ENCODE results near the gene CHD9.
A peak's percentile ranks its signal among the peaks of the same experiment; 100 is the strongest.
"Not testable (repeated sequence)": the region's sequence is repeated elsewhere in the genome, so short reads cannot be mapped to it uniquely, and the experiment has no call there.

Gene CHD9

GRCh38 chr16:53047515-53047914 is 7.3 kb upstream of the CHD9 start:
- not testable (repeated sequence) for DNase-seq

- DNase-seq = peak; percentile 11
Measured at GRCh38 chr16:53048139-53048915, 6.5 kb upstream of the CHD9 start.

- DNase-seq = not testable (repeated sequence)
Measured at GRCh38 chr16:53051255-53051654, 3.5 kb upstream of the CHD9 start.

GRCh38 chr16:53052519-53053501 is 2.0 kb upstream of the CHD9 start, which contains the start of gene CHD9NB:
Gene CHD9NB (minus strand): TSS chr16:53052897. CDS start chr16:53044158, 8,739 bp downstream.
- DNase-seq = peak; percentile 88

DNA sequence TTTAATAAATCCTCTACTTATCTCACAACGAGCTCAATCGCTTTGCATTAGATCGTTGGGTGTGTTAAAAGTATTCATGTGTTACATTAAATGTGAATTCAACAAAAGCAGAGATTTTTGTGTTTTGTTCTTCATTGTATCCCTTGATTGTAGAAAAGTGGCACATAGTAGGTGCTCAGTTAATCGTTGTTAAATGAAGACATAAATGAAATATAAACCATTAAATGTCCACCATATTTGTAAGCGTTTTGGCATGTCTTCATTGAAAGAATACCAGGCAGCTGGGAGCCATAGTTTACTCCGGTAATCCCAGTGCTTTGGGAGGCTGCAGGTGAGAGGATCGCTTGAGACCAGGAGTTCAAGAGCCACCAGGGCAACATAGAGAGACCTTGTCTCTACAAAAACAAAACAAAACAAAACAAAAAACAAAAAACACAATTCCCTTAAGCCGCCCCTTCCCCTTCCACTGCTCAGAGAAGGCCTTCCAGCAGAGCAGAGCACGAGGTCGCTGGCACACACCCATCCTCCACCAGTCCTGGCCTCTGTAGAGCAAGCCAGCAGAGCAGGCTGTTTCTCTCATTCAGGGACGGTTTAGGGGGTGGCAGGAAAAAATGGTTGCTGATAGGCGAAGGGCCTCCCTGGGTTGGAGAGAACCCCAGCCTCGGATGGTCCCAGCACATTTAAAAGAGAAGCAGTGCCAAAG is 673 bp upstream of the CHD9 start:
- DNase-seq = peak; percentile 63

- DNase-seq = peak; percentile 53
Measured at GRCh38 chr16:53055541-53056391, 975 bp downstream of the CHD9 start.

- no peak for DNase-seq
Measured at GRCh38 chr16:53056392-53056881, 1.6 kb downstream of the CHD9 start.

DNA sequence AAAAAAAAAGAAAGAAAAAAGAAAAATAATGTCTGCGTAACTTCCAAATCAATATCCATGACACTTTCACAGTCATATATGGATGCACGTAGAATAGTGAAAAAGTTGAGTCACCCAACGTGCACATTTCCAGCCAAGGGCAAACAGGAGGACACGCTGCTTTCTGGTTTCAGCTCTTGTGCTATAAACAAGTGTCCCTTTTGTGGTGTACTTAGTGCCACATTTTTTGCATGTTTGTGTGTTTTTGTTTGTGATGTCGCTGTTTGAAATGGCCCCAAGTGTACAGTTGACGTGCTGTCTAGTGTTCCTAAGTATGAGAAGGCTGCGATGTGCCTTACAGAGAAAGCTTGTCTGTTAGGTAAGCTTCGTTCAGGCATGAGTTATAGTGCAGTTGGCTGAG is 2.9 kb downstream of the CHD9 start:
- no peak for DNase-seq

DNA sequence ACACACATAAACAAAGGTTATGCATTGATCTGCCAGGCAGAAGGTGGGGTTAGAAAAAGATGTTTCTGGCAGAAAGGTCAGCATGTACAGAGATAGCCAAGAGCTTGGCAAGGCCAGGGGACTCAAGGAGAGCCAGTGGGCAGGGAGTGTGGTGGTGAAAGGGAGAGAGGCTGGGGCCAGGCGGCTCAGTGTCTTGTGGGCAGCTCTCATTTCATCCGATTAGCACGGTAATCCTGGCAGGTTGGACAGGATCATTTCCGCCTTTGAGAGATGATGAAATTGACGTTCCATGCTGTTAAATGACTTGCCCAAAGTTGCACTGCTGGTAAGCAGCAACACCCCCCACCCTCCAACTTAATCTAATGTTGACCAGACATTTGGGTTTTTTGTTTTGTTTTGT is 3.6 kb downstream of the CHD9 start:
- DNase-seq = no peak

DNA sequence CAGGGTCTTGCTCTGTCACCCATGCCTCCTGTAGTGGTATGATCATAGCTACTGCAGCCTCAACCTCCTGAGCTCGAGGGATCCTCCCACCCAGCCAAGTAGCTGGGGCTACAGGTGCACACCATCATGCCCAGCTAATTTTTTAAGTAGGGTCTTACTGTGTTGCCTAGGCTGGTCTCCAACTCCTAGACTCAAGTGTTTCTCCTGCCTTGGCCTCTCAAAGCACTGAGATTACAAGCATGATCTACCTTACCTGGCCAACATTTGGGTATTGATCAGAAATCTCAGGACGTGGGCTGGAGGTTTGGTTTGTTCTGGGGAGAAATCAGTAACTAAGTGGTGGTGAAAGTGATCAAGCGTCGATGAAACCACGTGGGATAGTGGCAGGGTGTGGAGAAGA is 4.1 kb downstream of the CHD9 start:
- no peak for DNase-seq

DNA sequence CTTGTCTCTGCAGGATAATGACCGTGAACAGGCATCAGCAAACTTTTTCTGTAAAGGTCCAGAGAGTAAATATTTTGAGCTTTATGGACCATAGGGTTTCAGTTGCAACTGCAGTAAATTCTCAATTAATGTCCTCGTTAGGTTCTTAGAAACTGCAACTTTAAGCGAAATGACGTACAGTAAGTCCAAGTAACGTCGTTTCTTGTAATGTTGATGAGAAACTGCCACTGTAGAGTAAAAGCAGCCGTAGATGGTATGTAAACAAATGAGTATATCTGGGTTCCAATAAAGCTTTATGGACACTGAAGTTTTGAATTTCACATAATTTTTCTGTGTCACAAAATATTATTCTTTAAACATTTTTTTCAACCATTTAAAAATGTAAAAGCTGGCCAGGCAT is 4.9 kb downstream of the CHD9 start:
- DNase-seq = no peak

DNA sequence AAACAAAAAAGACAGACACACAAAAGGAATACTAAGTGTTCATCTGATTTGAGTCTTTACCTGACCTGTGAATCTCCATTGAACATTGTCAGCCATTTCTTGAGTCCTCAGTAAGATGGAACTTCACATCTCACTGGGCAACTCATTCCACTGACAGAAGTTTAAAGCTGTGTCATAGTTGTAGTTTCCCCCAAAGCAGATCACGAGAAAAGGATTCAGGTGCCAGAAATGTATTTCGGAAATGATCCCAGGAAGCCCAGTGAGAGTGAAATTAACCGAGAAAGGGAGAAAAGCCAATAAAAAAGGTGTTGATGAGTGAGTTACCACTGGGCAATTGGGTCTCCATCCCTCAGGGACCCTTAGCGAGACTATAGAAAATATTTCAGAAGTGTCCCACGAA is 6.5 kb downstream of the CHD9 start:
- DNase-seq = no peak

- peak; percentile 23 for DNase-seq
Measured at GRCh38 chr16:53061701-53062159, 6.9 kb downstream of the CHD9 start.

DNA sequence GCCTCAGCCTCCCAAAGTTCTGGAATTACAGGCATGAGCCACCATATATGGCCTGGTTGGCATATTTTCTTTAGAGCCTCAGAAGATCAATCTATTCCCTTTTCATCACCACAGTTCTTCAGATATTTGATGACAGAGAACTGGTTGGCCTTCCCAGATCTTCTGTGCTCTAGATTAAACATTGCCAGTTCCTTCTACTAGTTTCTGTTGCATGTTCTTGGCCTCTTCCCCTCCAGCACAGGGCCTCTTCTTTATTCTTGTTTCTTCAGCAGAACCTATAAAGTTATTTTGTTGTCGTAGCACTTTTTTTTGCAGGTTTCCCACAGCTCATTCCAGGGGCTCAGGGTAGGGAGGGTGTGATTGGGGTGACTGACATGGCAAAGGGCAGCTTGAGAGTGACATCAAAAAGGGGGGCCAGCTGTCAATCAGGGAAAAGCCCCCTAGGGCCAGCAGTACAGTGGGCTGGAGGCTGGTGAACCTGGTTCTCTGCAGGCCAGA is 9.3 kb downstream of the CHD9 start:
- DNase-seq = no peak

DNA sequence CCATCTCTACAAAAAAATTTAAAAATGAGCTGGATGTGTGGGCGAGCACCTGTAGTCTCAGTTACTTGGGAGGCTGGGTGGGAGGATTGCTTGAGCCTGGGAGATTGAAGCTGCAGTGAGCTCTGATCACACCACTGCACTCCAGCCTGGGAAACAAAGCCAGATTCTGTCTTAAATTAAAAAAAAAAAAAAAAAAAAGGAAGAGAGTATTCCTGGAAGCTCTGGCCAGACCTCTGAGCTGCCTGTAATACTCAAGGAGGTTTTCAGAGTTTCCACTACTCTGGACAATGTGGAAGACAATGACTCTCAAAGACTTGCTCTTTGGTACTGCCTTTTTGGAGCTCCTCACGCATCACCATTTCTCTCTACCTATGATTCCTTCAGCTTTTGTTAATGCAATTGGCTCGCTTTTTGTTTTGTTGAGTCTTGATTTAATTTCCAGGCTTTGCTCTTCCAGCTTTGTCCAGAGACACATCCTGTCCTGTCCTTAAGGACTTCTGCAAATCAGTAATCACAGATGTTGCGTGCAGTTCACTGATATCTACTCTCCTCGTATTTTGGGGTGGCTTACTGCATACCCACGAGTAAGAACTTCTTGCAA is 10.8 kb downstream of the CHD9 start:
- no peak for DNase-seq

GRCh38 chr16:53067675-53068074 is 12.9 kb downstream of the CHD9 start:
- DNase-seq = no peak

DNA sequence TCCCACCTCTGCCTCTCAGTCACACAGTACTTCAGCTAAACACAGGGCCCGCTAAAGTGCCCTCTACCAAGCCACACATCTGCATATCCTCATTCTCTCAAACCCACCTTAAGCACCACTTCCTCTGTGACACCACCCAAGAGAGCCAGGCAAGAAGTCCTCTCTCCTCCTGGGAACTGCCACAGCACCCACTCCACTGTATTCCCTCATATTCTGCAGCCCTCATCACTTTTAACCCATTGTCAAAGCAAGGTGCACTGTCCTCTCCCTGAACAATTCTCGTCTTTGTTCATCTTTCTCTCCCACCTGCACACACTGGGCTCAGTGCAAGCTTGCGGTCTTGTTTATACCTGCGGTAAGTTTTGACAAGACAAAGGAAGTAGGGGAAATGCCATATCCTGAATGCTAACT is 13.6 kb downstream of the CHD9 start:
- DNase-seq = no peak

- DNase-seq = no peak
Measured at GRCh38 chr16:53069772-53070171, 15.0 kb downstream of the CHD9 start.

DNA sequence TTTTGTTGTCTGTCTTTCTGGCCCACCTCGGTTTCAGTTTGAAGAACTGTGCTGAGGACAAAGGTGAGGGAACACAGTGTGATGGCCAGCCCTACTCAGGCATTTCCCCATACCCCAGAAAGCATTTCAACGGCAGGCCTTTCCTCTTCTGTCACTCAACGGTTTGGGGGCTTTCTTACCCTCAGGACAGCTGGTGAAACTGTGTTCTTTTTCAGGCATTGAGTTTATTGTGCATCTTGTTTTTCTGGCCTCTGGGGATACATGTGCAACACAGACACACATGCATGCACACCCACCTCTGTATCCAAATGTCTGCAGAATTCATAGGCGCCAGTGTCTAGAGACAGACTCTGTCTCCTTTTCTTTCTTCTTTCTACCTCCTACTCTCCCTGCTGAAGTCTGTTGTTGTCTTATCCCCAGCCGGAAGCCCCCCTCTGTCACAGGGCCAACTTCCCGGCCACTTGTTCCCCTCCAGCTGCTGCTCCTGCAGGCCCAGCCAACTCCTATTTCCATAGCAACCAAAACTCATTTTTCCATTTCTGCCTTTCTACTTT is 17.0 kb downstream of the CHD9 start:
- DNase-seq = no peak

- no peak for DNase-seq
Measured at GRCh38 chr16:53073022-53073421, 18.2 kb downstream of the CHD9 start.

DNA sequence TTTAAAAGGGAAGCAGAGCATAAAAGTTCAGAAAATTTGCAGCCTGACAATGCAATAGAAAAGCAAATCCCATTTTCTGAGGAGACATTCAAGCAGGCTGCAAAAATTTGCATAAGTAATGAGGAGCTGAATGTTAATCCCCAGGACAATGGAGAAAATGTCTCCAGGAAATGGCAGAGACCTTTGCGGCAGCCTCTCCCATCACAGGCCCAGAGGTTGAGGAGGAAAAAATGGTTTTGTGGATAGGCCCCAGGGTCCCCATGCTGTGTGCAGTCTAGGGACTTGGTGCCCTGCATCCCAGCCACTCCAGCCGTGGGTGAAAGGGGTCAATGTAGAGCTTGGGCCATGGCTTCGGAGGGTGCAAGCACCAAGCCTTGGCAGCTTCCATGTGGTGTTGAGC is 19.5 kb downstream of the CHD9 start:
- DNase-seq = not testable (repeated sequence)

All from DMS53 (cell line).